ENCODE measurements around the gene NOP9.

- TF ChIP-seq EZH2phosphoT487 (IDR thresholded peaks at IDR 0.05; ENCODE audit: borderline replicate concordance), result no peak
- TF ChIP-seq, protein P1, sequence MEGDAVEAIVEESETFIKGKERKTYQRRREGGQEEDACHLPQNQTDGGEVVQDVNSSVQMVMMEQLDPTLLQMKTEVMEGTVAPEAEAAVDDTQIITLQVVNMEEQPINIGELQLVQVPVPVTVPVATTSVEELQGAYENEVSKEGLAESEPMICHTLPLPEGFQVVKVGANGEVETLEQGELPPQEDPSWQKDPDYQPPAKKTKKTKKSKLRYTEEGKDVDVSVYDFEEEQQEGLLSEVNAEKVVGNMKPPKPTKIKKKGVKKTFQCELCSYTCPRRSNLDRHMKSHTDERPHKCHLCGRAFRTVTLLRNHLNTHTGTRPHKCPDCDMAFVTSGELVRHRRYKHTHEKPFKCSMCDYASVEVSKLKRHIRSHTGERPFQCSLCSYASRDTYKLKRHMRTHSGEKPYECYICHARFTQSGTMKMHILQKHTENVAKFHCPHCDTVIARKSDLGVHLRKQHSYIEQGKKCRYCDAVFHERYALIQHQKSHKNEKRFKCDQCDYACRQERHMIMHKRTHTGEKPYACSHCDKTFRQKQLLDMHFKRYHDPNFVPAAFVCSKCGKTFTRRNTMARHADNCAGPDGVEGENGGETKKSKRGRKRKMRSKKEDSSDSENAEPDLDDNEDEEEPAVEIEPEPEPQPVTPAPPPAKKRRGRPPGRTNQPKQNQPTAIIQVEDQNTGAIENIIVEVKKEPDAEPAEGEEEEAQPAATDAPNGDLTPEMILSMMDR (conservative IDR thresholded peaks at IDR 0.05; ENCODE audit: low read length), result no peak
Observed at GRCh38 chr14:24258548-24259265, 40.9 kb upstream of the NOP9 start.
